ENCODE data around the gene TOP1. TPM values are rescaled to one million over a fixed set of nuclear protein-coding genes. Genes with fewer than 3 reads are reported as not detected.

The TOP1 gene
- total and polyA plus RNA-seq, 2 of the 4 experiments (the other 2 are of a cell fraction), result 14.0 to 21.5 TPM

- in situ Hi-C loops (cut with MboI; ENCODE audit: low sequenced_read_pairs), result loop anchor here (25.0 kb wide), 1 partner anchor 438 kb away; the partner anchor contains the start of gene CHD6
- no peak overlapping the region for H2BK20ac ChIP-seq (ENCODE audit: low read depth, low read length)
These were observed 145.2 kb downstream of the TOP1 start for GRCh38 chr20:41173791-41174341.

More at GRCh38 chr20:41173791-41174341, 145.2 kb downstream of the TOP1 start:
- no peak for ATAC-seq (ENCODE audit: low read depth)
- Histone ChIP-seq H3K27ac (ENCODE audit: insufficient read depth, low read length) (peak overlapping the region; percentile 40; the same call in 1 of the 2 replicates), H3K4me1 (ENCODE audit: control insufficient read depth, insufficient read depth, low read length) (peaks cover 39% of the 10 kb centered on the region), H4K91ac (ENCODE audit: insufficient read depth, low read depth, low read length) (no peak overlapping the region; the same call in 1 of the 2 replicates), H2BK5ac (ENCODE audit: low read depth, low read length, poor library complexity, severe bottlenecking) (peak overlapping the region; percentile 71), H3K23ac (ENCODE audit: low read depth, low read length) (no peak overlapping the region), H3K27me3 (ENCODE audit: control insufficient read depth, insufficient read depth, low read length) (no peaks in the 10 kb centered on the region), H4K5ac (ENCODE audit: low read depth, low read length) (peak overlapping the region; percentile 9; the same call in 1 of the 2 replicates), H3K36me3 (ENCODE audit: control insufficient read depth, insufficient read depth, low read length) (peaks cover 67% of the 10 kb centered on the region), H3K56ac (ENCODE audit: extremely low read depth, insufficient read depth, low read length) (no peak overlapping the region), H3K4me3 (ENCODE audit: insufficient read depth, low read depth, low read length) (no peak overlapping the region), H3K79me1 (ENCODE audit: low read depth in 1 of 2, low read length in 2 of 2) (peaks cover 23 to 85% of the 10 kb centered on the region in 2 experiments), H4K20me1 (ENCODE audit: insufficient read depth, low read length) (peaks cover 25% of the 10 kb centered on the region), H3K14ac (replicated peaks; ENCODE audit: low read depth, low read length) (no peak overlapping the region), H3K4ac (ENCODE audit: low read depth, low read length) (peak overlapping the region; percentile 55), H3K9me1 (ENCODE audit: insufficient read depth, low read length) (peaks cover 28% of the 10 kb centered on the region), H4K8ac (ENCODE audit: low read depth in 2 of 2, low read length in 2 of 2) (peak overlapping the region in 1 of 2 experiments; percentile 46; a peak in 1 of 4 replicates), H3K9me3 (ENCODE audit: control insufficient read depth, insufficient read depth, low read length) (no peaks in the 10 kb centered on the region), H3K4me2 (ENCODE audit: low read depth, low read length) (no peak overlapping the region), H3K9ac (ENCODE audit: low read depth, low read length) (no peak overlapping the region), H2AK5ac (ENCODE audit: low read depth, low read length) (peak overlapping the region; percentile 92; the same call in 1 of the 2 replicates), H2BK120ac (ENCODE audit: low read depth, low read length) (0 out of 2 replicates have a peak overlapping the region, but pooled peaks have one; percentile 45), H2BK15ac (ENCODE audit: low read depth, low read length) (peak overlapping the region; percentile 33; the same call in 1 of the 3 replicates), H2AFZ (replicated peaks; ENCODE audit: low read length, poor library complexity) (no peak overlapping the region), H2AK9ac (replicated peaks; ENCODE audit: low read depth, low read length, poor library complexity) (no peak overlapping the region), H3K18ac (ENCODE audit: low read depth, low read length) (no peak overlapping the region)
- 94% methylated on average over 6 of the region's 13 CpGs; no CpG with 5 or more reads in 1 of the 2 experiments for WGBS, 2 experiments (ENCODE audit: extremely low coverage in 2 of 2, insufficient read length in 1 of 2)
- intact Hi-C loops (cut with micrococcal nuclease), result loop anchor here (1.0 to 10.0 kb wide), 6 partner anchors 58 to 521 kb away; partner anchors contain the start of gene LPIN3
- BruUV-seq (replicated peaks), result TSS peak; percentile 86
- dilution Hi-C loops (cut with HindIII; ENCODE audit: low sequenced_read_pairs, unreplicated experiment), result no loop called here
- no peak for DNase-seq
- ChIA-PET POLR2A (ENCODE audit: unreplicated experiment) (no interaction called here), CTCF (interaction anchor here (1.2 to 1.9 kb wide), 8 partner anchors 50 to 167 kb away, joined by 3 to 12 read pairs (median 6); partner anchors contain the start of gene LPIN3)
- TF ChIP-seq MAFK (IDR thresholded peaks at IDR 0.05; ENCODE audit: low read depth, low read length), result no peak

Small RNA genes lying within 50 kb of the gene (microRNA-seq; reads per million reads assigned to microRNA genes)
- gene MIR6871 (ENCODE audit: insufficient read depth in 1 of 2, insufficient read length in 1 of 2, unreplicated experiment in 1 of 2) (0 to 6.2 reads per million in 2 experiments), gene RNU2-52P (ENCODE audit: insufficient read depth, insufficient read length) (not detected)

Small RNA genes lying within 50 kb of the gene (small RNA-seq; reads per million reads assigned to genes)
- gene MIR6871 (0 reads per million in 5 experiments), gene RNU2-52P (0.33 to 16.3 (median 2.1) reads per million in 5 experiments)

Other genes starting within 250 kb of the TOP1 start
- 54.7 and 59.1 TPM in 2 replicates for gene PLCG1, start 108.7 kb downstream of the TOP1 start, total RNA-seq (2012; rRNA removed)
- gene PLCG1, start 108.7 kb downstream of the TOP1 start, polyA plus RNA-seq (2012; rRNA removed), result 69.1 and 74.2 TPM in 2 replicates